HFF-Myc (cell line): Measurements from ENCODE around the gene ZNF235.

Experiments
- DNase-seq: peaks from one replicate; pipeline ENCODE4 v3.0.0-alpha.2; 2011; ENCODE audit warnings: low read depth; ENCODE audit errors: extremely low read depth
- H3K4me3 ChIP-seq: replicated peaks from 2 replicates; pipeline ENCODE4 v1.5.1; 2011; ENCODE audit warnings: low read depth, mild to moderate bottlenecking, control low read depth, low read length
- TF ChIP-seq, protein P1 (sequence below): IDR thresholded peaks from 2 replicates; pipeline ENCODE4 v1.5.1; 2012; ENCODE audit warnings: mild to moderate bottlenecking, low read depth, low read length, control low read depth; ENCODE audit errors: missing control alignments

ZNF235 gene

DNA sequence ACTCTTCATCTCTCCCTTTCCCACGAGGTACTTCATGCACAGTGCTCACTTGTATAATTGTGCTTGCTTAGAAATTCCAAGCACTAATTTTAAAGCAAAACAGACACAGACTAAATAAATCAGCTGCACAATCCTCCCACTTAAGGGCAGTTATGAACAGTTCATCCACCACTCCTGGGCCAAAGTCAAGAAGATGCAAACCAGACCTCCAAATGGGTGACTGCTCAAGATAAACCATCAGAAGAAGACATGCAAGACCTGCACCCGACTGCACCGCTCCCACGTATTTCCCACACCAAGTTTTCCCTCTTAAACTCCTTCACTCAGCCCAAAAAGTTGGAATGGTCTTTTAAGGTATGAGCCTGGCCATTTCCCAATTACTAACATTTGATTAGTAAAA is 19.9 kb downstream of the ZNF235 start:
- H3K4me3 ChIP-seq = no peak overlapping the region
- TF ChIP-seq, protein P1, sequence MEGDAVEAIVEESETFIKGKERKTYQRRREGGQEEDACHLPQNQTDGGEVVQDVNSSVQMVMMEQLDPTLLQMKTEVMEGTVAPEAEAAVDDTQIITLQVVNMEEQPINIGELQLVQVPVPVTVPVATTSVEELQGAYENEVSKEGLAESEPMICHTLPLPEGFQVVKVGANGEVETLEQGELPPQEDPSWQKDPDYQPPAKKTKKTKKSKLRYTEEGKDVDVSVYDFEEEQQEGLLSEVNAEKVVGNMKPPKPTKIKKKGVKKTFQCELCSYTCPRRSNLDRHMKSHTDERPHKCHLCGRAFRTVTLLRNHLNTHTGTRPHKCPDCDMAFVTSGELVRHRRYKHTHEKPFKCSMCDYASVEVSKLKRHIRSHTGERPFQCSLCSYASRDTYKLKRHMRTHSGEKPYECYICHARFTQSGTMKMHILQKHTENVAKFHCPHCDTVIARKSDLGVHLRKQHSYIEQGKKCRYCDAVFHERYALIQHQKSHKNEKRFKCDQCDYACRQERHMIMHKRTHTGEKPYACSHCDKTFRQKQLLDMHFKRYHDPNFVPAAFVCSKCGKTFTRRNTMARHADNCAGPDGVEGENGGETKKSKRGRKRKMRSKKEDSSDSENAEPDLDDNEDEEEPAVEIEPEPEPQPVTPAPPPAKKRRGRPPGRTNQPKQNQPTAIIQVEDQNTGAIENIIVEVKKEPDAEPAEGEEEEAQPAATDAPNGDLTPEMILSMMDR = no peak
- no peak for DNase-seq

DNA sequence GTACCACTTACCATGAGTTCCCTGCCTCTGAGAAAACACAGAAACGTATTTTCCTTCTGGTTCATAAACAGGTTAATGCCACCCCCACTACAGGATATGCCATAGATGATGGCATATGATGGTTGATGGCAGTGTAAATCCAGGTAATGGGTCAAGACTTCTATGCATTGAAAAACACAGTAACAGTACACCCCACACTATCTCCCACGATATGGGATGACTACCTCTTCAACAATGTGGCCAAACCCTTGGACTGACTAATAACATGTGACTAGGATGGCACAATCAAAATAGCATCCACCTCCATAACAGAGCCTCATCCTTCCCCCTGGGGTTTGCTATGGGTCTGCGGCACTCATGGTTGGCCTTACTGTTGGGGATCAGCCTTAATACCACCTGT is 22.0 kb downstream of the ZNF235 start:
- H3K4me3 ChIP-seq = no peak overlapping the region
- no peak for DNase-seq

DNA sequence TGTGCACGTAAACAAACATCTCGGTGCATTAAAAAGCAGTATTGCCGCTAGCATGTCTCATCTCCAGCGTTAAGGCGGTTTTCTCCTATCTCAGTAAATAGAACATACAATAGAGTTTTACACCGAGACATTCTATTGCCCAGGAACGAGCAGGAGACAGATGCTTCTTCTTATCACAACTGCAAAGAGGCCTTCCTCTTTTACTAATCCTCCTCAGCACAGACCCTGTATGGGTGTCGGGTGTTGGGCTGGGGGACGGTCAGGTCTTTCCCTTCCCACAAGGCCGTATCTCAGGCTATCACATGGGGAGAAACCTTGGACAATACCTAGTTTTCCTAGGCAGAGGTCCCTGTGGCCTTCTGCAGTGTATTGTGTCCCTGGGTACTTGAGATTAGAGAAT is 23.9 kb downstream of the ZNF235 start:
- DNase-seq = no peak
- TF ChIP-seq, protein P1 = no peak
- H3K4me3 ChIP-seq = no peak overlapping the region

More for the DNA sequence above, 22.0 kb downstream of the ZNF235 start:
- TF ChIP-seq, protein P1 = no peak

DNA sequence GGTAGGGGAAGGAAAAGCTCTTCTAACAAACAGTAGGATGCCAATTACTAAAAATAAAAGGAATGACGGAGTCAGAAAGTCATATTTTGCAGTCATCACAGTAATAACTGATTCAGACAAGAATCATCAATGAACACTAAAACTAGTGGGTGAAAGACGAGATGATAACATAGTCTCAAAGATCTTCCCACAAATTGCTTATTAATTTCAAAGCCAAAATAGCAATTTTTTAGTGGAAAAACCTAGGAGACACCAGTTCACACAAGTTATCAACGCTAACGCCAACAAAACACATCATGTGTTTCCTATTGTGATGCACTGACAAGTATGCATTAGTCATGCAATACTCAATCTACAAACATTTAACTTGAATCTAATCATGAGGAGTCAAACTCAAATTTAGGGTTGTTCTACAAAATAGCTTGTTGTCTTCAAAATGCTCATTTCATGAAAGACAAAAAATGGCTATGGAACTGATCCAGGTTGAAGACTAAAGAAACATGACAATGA is 26.6 kb downstream of the ZNF235 start:
- H3K4me3 ChIP-seq = no peak overlapping the region
- DNase-seq = no peak
- TF ChIP-seq, protein P1 = no peak

DNA sequence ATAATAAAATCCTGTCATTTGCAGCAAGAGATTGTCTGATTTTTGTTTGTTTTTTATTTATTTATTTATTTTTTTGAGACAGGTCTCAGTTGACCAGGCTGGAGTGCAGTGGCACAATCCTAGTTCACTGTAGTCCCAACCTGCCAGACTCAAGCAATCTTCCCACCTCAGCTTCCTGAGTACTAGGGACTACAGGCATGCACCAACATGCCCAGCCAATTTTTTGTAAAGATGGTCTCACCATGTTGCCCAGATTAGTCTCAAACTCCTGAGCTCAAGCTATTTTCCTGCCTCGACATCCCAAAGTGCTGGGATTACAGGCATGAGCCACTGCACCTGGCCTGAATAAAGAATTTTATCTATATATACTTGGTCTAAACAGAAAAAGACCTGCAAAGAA is 27.5 kb downstream of the ZNF235 start:
- TF ChIP-seq, protein P1 = no peak
- no peak for DNase-seq
- H3K4me3 ChIP-seq = no peak overlapping the region

DNA sequence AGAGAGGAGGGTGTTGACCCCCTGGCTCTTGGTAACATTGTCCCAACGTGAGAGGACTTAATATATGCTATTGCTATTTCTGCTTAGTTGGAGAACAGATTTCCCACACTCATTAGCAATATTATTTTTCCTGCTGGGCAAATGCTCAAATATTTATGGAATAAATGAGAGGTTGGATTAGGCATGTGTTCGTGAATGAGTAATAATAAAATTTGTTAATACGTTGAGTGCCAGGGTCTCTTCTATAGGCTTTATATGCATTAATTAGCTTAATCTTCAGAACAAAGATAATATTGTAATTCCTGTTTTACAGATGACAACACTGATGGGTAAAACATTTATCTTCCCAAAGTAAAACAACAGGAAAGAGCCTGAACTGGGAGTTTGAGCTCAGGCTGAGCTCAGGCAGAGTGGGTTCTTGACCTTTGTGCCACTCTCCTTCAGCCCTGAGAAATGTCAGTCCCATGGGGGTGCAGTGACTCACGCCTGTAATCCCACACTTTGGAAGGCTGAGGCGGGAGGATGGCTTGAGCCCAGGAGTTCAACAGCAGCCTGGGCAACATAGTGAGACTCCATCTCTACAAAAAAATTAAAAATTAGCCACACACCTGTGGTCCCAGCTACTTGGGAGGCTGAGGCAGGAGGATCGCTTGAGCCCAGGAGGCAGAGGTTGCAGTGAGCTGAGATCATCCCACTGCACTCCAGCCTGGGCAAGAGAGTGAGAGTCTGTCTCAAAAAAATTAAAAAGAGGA is 44.0 kb downstream of the ZNF235 start:
- no peak for DNase-seq
- no peak overlapping the region; the same call in 1 of the 2 replicates for H3K4me3 ChIP-seq
- TF ChIP-seq, protein P1 = no peak

DNA sequence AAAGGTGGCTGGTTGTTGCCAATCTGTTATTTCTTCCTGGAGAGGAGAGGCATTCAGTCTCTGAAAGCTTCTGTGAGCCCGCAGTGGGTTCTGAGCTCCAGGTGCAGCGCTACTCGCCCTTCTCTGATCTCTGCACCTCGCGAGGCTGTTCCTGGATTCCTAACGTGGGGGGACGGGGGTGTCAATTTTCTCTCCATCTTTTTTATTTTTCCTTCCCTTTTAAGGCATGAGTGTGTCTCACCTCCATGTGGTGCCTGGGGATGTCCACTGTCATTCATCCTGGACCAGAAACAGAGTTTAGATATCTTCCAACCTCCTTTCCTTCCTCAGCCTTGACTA is 44.5 kb downstream of the ZNF235 start:
- TF ChIP-seq, protein P1 = no peak
- peak overlapping the region; percentile 40 for H3K4me3 ChIP-seq

More for the DNA sequence above, 44.5 kb downstream of the ZNF235 start:
- no peak for DNase-seq
